Stimulated activated CD8-positive, alpha-beta memory T cell treated with anti-CD3 and anti-CD28 coated beads, Interleukin-4, amount 100 ng/mL, for 24 hours (primary cell): Measurements from ENCODE around the gene PLAC9.
"Not testable (repeated sequence)": the region's sequence is repeated elsewhere in the genome, so short reads cannot be mapped to it uniquely, and the experiment has no call there.

Experiments used
- DNase-seq: peaks from one replicate; pipeline ENCODE4 v3.0.0-alpha.2; 2020; ENCODE audit warnings: low read depth

PLAC9 gene

GRCh38 chr10:80132299-80133139, at the start of gene PLAC9:
Gene PLAC9, plus strand, starts transcription at chr10:80132730. Its CDS starts 33 bp downstream, at chr10:80132763.
- no peak for DNase-seq

- DNase-seq = no peak
These were observed 42.4 kb upstream of the PLAC9 start for GRCh38 chr10:80090121-80090520.

- no peak for DNase-seq
These were observed 38.3 kb upstream of the PLAC9 start for GRCh38 chr10:80094231-80094630.

- not testable (repeated sequence) for DNase-seq
These were observed 34.3 kb upstream of the PLAC9 start for GRCh38 chr10:80098272-80098671.

GRCh38 chr10:80099295-80099694, 33.2 kb upstream of the PLAC9 start:
- not testable (repeated sequence) for DNase-seq

DNA sequence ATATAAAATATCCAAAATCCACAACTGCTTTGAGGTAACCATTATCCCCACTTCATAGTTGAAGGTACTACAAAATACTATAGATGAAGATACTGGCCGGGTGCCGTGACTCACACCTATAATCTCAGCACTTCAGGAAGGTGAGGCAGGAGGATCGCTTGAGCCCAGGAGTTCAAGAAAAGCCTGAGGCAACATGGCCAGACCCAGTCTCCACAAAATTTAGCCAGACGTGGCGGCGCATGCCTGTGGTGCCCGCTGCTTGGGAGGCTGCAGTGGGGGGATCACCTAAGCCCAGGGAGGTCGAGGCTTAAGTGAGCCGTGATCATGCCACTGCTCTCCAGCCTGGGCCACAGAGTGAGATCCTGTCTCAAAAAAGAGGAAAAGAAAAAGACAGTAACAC, 32.4 kb upstream of the PLAC9 start:
- no peak for DNase-seq

DNA sequence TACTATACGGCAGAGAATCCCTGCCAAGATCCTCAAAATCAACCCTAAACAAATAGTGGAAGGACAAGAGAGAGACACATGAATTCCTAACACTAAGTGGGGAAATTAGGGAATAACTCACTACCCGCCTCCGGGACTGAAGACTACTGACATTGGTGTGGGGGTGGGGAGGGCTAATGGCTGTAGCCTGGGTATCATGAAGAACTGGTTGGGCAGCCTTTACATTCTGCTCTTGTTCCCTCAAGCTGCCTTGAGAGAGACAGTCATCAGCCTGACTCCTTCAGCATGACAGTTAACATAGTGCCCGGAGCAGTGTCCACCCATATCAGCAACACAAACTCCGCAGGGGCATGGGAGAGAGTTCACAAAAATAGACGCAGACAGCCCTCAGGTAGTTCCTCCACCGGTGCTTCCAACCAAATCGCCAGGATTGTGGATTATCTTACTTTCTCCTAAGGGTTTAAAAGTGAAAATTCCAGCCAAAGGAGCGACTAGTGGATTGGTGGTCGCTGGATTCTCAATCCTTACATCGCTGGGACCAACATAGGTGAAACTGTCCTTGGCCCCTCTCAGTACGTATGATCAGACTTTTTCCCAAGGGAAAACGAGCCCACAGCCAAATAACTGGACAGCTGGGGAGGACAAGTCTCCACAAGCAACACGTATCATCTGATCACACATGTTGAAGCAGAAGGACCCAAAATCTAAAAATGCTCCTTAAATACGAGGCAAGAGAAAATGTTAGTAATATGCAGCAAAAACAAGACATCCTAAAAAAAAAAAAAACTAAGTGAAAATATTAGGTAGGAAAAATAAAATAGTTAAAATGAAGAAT, 31.5 kb upstream of the PLAC9 start:
- DNase-seq = no peak

GRCh38 chr10:80104066-80104926, 28.2 kb upstream of the PLAC9 start:
- no peak for DNase-seq

GRCh38 chr10:80108576-80109239, 23.8 kb upstream of the PLAC9 start:
- DNase-seq = no peak

DNA sequence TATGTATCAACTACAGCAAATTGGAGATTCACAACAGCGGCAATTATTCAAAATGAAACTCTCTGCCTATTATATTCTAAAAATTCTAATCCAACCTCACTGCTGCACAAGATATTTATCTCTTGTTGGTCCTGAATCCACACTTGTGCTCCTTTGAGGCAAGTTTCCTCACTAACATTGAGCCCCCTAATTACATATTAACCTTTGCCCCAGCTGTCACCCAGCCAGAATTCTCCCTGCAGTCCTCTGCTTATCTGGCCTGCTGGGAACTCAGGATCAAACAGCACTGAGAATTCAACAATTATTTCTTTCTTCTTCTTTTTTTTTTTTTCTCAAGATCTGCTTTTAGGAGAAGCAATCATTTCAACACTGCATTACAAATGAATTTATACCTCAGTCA, 21.5 kb upstream of the PLAC9 start:
- no peak for DNase-seq

DNA sequence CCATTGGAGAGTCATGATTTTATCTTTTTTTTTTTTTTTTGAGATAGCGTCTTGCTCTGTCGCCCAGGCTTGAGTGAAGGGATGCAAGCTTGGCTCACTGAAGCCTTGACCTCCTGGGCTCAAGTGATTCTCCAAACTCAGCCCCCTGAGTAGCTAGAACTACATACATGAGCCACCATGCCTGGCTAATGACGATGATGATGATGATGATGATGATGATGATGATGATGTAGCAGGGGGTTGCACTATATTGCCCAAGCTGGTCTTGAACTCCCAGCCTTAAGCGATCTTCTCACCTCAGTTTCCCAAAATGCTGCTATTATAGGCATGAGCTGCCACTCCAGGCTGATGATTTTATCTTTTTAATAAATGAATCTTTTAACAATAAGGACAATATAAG, 13.9 kb upstream of the PLAC9 start:
- DNase-seq = no peak

DNA sequence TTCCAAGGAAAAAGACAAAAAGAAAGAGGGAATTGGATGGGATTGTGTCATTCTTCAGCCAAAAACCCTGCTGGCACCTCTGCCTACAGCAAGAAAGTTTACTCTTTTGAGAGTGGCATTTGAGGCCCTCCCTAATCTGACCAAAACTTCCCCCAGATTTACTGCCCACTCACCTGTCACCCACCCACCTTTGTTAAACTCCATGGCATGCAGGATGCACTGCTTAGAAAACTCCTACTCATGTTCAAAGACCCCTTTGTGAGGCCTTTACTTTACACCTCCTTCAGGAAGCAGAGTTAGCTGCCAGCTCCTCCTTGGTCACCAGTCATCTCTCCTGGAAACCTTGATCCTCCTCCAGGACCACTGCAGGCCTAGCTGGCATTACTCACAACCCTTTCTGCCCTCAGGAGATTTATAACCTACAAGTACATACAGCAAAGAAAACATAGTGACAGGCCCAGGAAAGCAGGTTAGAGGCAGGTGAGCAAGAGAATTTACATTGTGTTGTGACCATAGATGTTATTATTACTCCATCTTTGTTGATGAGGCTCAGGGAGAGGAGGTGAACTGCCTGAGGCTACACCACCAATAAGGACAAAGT, 10.3 kb upstream of the PLAC9 start:
- no peak for DNase-seq

GRCh38 chr10:80122746-80123145, 9.8 kb upstream of the PLAC9 start:
- DNase-seq = no peak

- DNase-seq = no peak
These were observed 5.7 kb upstream of the PLAC9 start for GRCh38 chr10:80126876-80127275.

GRCh38 chr10:80131499-80131901, 1.0 kb upstream of the PLAC9 start:
- DNase-seq = no peak

- DNase-seq = no peak
These were observed 676 bp downstream of the PLAC9 start for GRCh38 chr10:80133206-80133605.

DNA sequence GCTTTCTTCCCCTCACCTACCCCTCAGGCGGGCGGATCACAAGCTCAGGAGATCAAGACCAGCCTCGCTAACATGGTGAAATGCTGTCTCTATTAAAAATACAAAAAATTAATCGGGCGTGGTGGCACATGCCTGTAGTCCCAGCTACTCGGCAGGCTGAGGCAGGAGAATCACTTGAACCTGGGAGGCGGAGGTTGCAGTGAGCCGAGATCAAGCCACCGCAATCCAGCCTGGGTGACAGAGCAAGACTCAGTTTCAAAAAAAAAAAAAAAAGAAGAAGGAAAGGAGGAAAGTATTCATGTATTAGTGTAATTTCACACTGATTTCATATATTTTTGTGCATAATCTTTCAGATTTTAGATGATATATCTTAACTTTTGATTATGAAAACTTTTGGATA, 1.2 kb downstream of the PLAC9 start:
- not testable (repeated sequence) for DNase-seq

- DNase-seq = no peak
These were observed 3.6 kb downstream of the PLAC9 start for GRCh38 chr10:80136134-80136571.

DNA sequence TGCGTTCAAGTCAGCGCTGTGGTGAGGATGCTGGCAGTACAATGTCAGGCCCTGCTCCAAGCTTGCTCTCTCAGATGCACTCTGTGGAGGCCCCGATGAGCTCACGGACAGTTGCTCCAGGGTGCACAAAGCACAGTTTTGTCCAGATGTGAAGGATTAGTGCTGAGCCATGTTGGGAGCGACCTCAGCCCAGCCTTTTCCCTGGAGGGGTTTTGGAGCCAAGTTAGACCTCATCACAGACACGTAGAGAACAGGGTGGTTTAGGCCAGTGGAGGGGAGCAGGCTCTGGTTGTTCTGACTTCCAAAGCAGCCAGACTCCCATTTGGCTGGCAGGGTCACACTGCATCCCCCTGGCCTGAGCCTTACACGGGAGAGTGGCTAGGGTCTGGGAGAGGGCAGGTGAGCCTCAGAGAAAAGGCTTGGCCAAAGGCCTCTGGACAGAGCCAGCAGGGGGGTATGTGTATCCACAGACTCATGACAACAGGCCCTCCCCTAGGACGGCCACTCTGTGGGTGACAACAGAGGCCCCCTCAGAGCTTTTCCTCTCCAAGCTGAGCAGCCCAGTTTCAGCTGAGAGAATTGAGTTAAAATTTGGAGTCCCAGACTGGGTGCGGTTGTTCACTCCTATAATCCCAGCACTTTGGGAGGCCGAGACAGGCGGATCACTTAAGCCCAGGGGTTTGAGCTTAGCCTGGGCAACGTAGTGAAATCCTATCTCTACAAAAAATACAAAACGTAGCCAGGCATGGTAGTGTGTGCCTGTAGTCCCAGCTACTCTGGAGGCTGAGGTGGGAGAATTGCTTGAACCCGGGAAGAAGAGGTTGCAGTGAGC, 4.7 kb downstream of the PLAC9 start:
- no peak for DNase-seq

GRCh38 chr10:80137920-80138319, 5.4 kb downstream of the PLAC9 start:
- no peak for DNase-seq
